HL-60 (cell line): ENCODE data around the gene ENTR1.

Experiments
- GABPA ChIP-seq: IDR thresholded peaks from 2 replicates; pipeline ENCODE4 v1.6.1; 2012; ENCODE audit warnings: low read depth
- POLR2AphosphoS5 ChIP-seq: IDR thresholded peaks from 2 replicates; pipeline ENCODE4 v1.6.1; 2012; ENCODE audit warnings: low read depth
- SPI1 ChIP-seq: IDR thresholded peaks from 2 replicates; pipeline ENCODE4 v1.6.1; 2012; ENCODE audit warnings: low read depth, mild to moderate bottlenecking, borderline replicate concordance
- TF ChIP-seq, protein P1 (sequence below): IDR thresholded peaks from one replicate; pipeline ENCODE4 v1.5.1; 2011; ENCODE audit warnings: low read length, control low read depth, inconsistent platforms; ENCODE audit not compliant: insufficient read depth
- TF ChIP-seq, protein P2 (sequence below): IDR thresholded peaks from 2 replicates; pipeline ENCODE4 v1.6.1; 2012; ENCODE audit warnings: low read depth; ENCODE audit not compliant: insufficient replicate concordance

DNA sequence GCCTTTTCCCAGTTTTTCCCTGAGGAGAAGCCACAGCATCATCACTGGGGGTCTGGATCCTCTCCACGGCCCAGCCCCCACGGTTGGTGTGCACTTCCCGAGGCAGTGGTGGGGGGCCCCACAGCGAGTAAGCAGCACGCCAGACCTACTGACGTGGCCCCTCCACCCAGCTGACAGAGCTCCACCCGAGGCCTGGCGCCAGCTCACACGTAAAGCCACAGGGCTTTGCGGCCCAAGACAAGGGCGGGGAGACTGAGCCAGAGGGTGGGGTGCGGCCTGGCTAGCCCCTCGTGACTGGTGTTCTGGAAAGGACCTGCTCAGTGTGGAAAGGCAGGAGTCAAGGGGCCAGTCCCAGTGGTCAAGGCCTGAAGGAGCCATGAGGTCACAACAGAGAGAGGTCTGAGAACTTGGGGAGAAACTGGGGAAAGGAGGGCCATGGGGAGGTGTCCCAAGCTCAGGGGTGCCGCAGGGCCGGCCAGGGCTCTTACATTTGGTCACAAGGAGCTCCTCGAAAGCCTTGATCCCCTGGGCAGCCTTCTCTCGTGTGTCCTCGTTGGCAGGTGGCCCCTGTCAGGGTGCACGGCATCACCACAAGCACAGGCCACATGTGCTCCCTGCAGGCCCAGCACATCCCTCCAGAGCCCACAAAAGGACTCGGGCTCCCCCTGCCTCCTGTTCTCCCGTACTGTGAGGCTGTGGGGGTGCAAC lies 15.9 kb downstream of the ENTR1 start:
- TF ChIP-seq, protein P1, sequence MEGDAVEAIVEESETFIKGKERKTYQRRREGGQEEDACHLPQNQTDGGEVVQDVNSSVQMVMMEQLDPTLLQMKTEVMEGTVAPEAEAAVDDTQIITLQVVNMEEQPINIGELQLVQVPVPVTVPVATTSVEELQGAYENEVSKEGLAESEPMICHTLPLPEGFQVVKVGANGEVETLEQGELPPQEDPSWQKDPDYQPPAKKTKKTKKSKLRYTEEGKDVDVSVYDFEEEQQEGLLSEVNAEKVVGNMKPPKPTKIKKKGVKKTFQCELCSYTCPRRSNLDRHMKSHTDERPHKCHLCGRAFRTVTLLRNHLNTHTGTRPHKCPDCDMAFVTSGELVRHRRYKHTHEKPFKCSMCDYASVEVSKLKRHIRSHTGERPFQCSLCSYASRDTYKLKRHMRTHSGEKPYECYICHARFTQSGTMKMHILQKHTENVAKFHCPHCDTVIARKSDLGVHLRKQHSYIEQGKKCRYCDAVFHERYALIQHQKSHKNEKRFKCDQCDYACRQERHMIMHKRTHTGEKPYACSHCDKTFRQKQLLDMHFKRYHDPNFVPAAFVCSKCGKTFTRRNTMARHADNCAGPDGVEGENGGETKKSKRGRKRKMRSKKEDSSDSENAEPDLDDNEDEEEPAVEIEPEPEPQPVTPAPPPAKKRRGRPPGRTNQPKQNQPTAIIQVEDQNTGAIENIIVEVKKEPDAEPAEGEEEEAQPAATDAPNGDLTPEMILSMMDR = no peak
- TF ChIP-seq POLR2AphosphoS5 (no peak), GABPA (no peak), SPI1 (no peak)
- TF ChIP-seq, protein P2, sequence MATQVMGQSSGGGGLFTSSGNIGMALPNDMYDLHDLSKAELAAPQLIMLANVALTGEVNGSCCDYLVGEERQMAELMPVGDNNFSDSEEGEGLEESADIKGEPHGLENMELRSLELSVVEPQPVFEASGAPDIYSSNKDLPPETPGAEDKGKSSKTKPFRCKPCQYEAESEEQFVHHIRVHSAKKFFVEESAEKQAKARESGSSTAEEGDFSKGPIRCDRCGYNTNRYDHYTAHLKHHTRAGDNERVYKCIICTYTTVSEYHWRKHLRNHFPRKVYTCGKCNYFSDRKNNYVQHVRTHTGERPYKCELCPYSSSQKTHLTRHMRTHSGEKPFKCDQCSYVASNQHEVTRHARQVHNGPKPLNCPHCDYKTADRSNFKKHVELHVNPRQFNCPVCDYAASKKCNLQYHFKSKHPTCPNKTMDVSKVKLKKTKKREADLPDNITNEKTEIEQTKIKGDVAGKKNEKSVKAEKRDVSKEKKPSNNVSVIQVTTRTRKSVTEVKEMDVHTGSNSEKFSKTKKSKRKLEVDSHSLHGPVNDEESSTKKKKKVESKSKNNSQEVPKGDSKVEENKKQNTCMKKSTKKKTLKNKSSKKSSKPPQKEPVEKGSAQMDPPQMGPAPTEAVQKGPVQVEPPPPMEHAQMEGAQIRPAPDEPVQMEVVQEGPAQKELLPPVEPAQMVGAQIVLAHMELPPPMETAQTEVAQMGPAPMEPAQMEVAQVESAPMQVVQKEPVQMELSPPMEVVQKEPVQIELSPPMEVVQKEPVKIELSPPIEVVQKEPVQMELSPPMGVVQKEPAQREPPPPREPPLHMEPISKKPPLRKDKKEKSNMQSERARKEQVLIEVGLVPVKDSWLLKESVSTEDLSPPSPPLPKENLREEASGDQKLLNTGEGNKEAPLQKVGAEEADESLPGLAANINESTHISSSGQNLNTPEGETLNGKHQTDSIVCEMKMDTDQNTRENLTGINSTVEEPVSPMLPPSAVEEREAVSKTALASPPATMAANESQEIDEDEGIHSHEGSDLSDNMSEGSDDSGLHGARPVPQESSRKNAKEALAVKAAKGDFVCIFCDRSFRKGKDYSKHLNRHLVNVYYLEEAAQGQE = no peak
